Nephron (organoid): ENCODE data around the gene KL.

Experiments used
- H3K27ac Mint-ChIP-seq, 3 experiments: 2 replicates each; pipeline ENCODE4 v1.8.0; 2020; ENCODE audit warnings: mixed read lengths in 3 of 3, mild to moderate bottlenecking in 2 of 3, moderate library complexity in 1 of 3
- H3K27me3 Mint-ChIP-seq: 2 replicates; pipeline ENCODE4 v1.8.0; 2021; ENCODE audit warnings: low read depth, mild to moderate bottlenecking, moderate library complexity, mixed read lengths
- H3K36me3 Mint-ChIP-seq: 2 replicates; pipeline ENCODE4 v1.8.0; 2020; ENCODE audit warnings: low read depth, mixed read lengths
- H3K4me1 Mint-ChIP-seq: 2 replicates; pipeline ENCODE4 v1.8.0; 2020; ENCODE audit warnings: mixed read lengths
- H3K4me3 Mint-ChIP-seq, 3 experiments: 2 replicates each; pipeline ENCODE4 v1.8.0; 2020; ENCODE audit warnings: mild to moderate bottlenecking in 3 of 3, mixed read lengths in 3 of 3, moderate library complexity in 2 of 3
- H3K9me3 Mint-ChIP-seq: 2 replicates; pipeline ENCODE4 v1.8.0; 2020; ENCODE audit warnings: mixed read lengths
- CTCF ChIP-seq, 3 experiments: fragments of 200-600 bp; sonication (generic); IDR thresholded peaks; one replicate each; pipeline ENCODE4 v1.5.0; 2021; ENCODE audit warnings: antibody characterized with exemption in 3 of 3; ENCODE audit not compliant: unreplicated experiment in 3 of 3

KL gene

GRCh38 chr13:33040090-33040489 lies 23.9 kb downstream of the KL start:
- Mint-ChIP-seq H3K36me3 (no peaks in the 10 kb centered on the region), H3K4me1 (no peaks in the 10 kb centered on the region), H3K9me3 (no peaks in the 10 kb centered on the region), H3K27ac (peak overlapping the region in 1 of 3 experiments; percentile 49), H3K27me3 (peaks cover 4% of the 10 kb centered on the region), H3K4me3 (no peak overlapping the region)
- TF ChIP-seq CTCF (IDR thresholded peaks at IDR 0.05; ENCODE audit: unreplicated experiment in 3 of 3) = no peak

- no peaks in the 10 kb centered on the region for H3K36me3 Mint-ChIP-seq
- TF ChIP-seq CTCF (IDR thresholded peaks at IDR 0.05; ENCODE audit: unreplicated experiment in 3 of 3) = no peak
- H3K9me3 Mint-ChIP-seq = no peaks in the 10 kb centered on the region
- H3K4me3 Mint-ChIP-seq = no peak overlapping the region
- no peak overlapping the region for H3K27ac Mint-ChIP-seq
- H3K27me3 Mint-ChIP-seq = no peaks in the 10 kb centered on the region
- H3K4me1 Mint-ChIP-seq = no peaks in the 10 kb centered on the region
These were observed 29.8 kb downstream of the KL start for GRCh38 chr13:33045851-33046592.

- H3K36me3 Mint-ChIP-seq = no peaks in the 10 kb centered on the region
- no peak for TF ChIP-seq CTCF (IDR thresholded peaks at IDR 0.05; ENCODE audit: unreplicated experiment in 3 of 3)
- H3K4me1 Mint-ChIP-seq = peaks cover 10% of the 10 kb centered on the region
- H3K27ac Mint-ChIP-seq = peak overlapping the region in 1 of 3 experiments; percentile 89
- no peak overlapping the region for H3K4me3 Mint-ChIP-seq
- no peaks in the 10 kb centered on the region for H3K9me3 Mint-ChIP-seq
- H3K27me3 Mint-ChIP-seq = no peaks in the 10 kb centered on the region
These were observed 33.9 kb downstream of the KL start for GRCh38 chr13:33050161-33050560.

GRCh38 chr13:33051632-33052031 lies 35.4 kb downstream of the KL start:
- H3K4me1 Mint-ChIP-seq = peaks cover 10% of the 10 kb centered on the region
- no peak overlapping the region for H3K4me3 Mint-ChIP-seq
- H3K36me3 Mint-ChIP-seq = no peaks in the 10 kb centered on the region
- no peak for TF ChIP-seq CTCF (IDR thresholded peaks at IDR 0.05; ENCODE audit: unreplicated experiment in 3 of 3)
- H3K9me3 Mint-ChIP-seq = no peaks in the 10 kb centered on the region
- H3K27me3 Mint-ChIP-seq = no peaks in the 10 kb centered on the region
- H3K27ac Mint-ChIP-seq = peak overlapping the region; percentile 40 to 89 (median 83)

- peak overlapping the region; percentile 83 to 89 (median 86) for H3K27ac Mint-ChIP-seq
- no peaks in the 10 kb centered on the region for H3K27me3 Mint-ChIP-seq
- peak overlapping the region in 2 of 3 experiments; percentile 11 to 29 for H3K4me3 Mint-ChIP-seq
- H3K4me1 Mint-ChIP-seq = peaks cover 19% of the 10 kb centered on the region
- TF ChIP-seq CTCF (IDR thresholded peaks at IDR 0.05; ENCODE audit: unreplicated experiment in 3 of 3) = no peak
- H3K9me3 Mint-ChIP-seq = no peaks in the 10 kb centered on the region
- no peaks in the 10 kb centered on the region for H3K36me3 Mint-ChIP-seq
These were observed 36.5 kb downstream of the KL start for GRCh38 chr13:33052506-33053280.
